OCI-LY1 (cell line): ENCODE data around the gene RASGEF1C.

Source experiments
- H2AFZ ChIP-seq: fragments of 200-600 bp; sonication (generic), shearing (Covaris generic); 2 replicates; pipeline ENCODE4 v1.6.0; 2014; ENCODE audit warnings: antibody characterized with exemption, mild to moderate bottlenecking, low read length
- H3F3A ChIP-seq: fragments of 200-600 bp; sonication (generic), shearing (Covaris generic); 2 replicates; pipeline ENCODE4 v1.6.0; 2014; ENCODE audit warnings: mild to moderate bottlenecking, antibody characterized with exemption, low read length, moderate library complexity; ENCODE audit not compliant: insufficient read depth
- H3K27ac ChIP-seq: fragments of 200-600 bp; sonication (generic); 2 replicates; pipeline ENCODE4 v1.5.1; 2014; ENCODE audit warnings: low read length, mixed run types, mild to moderate bottlenecking, low read depth; ENCODE audit not compliant: poor library complexity, severe bottlenecking
- H3K27me3 ChIP-seq: fragments of 200-600 bp; sonication (generic); 2 replicates; pipeline ENCODE4 v1.6.0; 2014; ENCODE audit warnings: antibody characterized with exemption, mild to moderate bottlenecking, low read length, moderate library complexity; ENCODE audit not compliant: insufficient read depth
- H3K36me3 ChIP-seq: fragments of 200-600 bp; sonication (generic); 2 replicates; pipeline ENCODE4 v1.6.1; 2014; ENCODE audit warnings: mild to moderate bottlenecking, antibody characterized with exemption, low read length, moderate library complexity, mixed read lengths; ENCODE audit not compliant: insufficient read depth
- H3K4me1 ChIP-seq: fragments of 200-600 bp; sonication (generic); 2 replicates; pipeline ENCODE4 v1.5.1; 2014; ENCODE audit warnings: mild to moderate bottlenecking, low read length, moderate library complexity; ENCODE audit not compliant: insufficient read depth, severe bottlenecking
- H3K4me2 ChIP-seq: fragments of 200-600 bp; sonication (generic), shearing (Covaris generic); 2 replicates; pipeline ENCODE4 v1.6.1; 2014; ENCODE audit warnings: low read length
- H3K4me3 ChIP-seq: fragments of 200-600 bp; sonication (generic); 2 replicates; pipeline ENCODE4 v1.5.1; 2014; ENCODE audit warnings: low read length, low read depth, mild to moderate bottlenecking, mixed read lengths; ENCODE audit not compliant: poor library complexity, severe bottlenecking
- H3K79me2 ChIP-seq: fragments of 200-600 bp; shearing (Covaris generic); 2 replicates; pipeline ENCODE4 v1.6.1; 2016; ENCODE audit warnings: mixed run types, low read length, mixed read lengths; ENCODE audit not compliant: insufficient read depth
- H3K9ac ChIP-seq: fragments of 200-600 bp; sonication (generic), shearing (Covaris generic); 2 replicates; pipeline ENCODE4 v1.6.1; 2014; ENCODE audit warnings: mild to moderate bottlenecking, low read length, mixed read lengths
- H3K9me2 ChIP-seq: fragments of 200-600 bp; sonication (generic), shearing (Covaris generic); 2 replicates; pipeline ENCODE4 v1.6.1; 2014; ENCODE audit warnings: low read depth, mild to moderate bottlenecking, low read length, mixed read lengths
- H3K9me3 ChIP-seq: fragments of 200-600 bp; shearing (Covaris generic); 2 replicates; pipeline ENCODE4 v1.6.1; 2014; ENCODE audit warnings: low read length, mixed read lengths
- H4K20me1 ChIP-seq: fragments of 200-600 bp; sonication (generic), shearing (Covaris generic); 2 replicates; pipeline ENCODE4 v1.6.0; 2016; ENCODE audit warnings: mild to moderate bottlenecking, low read length; ENCODE audit not compliant: insufficient read depth
- EZH2 ChIP-seq: fragments of 200-600 bp; sonication (generic), shearing (Covaris generic); IDR thresholded peaks from 2 replicates; pipeline ENCODE4 v1.8.0; 2017; ENCODE audit warnings: borderline replicate concordance, mixed run types, mild to moderate bottlenecking, antibody characterized with exemption, low read length, moderate library complexity, mixed read lengths
- TF ChIP-seq, protein P1 (sequence below): fragments of 200-600 bp; sonication (generic), shearing (Covaris generic); IDR thresholded peaks from 2 replicates; pipeline ENCODE4 v1.5.1; 2017; ENCODE audit warnings: mild to moderate bottlenecking, antibody characterized with exemption, low read length, moderate library complexity, mixed read lengths

RASGEF1C gene

DNA sequence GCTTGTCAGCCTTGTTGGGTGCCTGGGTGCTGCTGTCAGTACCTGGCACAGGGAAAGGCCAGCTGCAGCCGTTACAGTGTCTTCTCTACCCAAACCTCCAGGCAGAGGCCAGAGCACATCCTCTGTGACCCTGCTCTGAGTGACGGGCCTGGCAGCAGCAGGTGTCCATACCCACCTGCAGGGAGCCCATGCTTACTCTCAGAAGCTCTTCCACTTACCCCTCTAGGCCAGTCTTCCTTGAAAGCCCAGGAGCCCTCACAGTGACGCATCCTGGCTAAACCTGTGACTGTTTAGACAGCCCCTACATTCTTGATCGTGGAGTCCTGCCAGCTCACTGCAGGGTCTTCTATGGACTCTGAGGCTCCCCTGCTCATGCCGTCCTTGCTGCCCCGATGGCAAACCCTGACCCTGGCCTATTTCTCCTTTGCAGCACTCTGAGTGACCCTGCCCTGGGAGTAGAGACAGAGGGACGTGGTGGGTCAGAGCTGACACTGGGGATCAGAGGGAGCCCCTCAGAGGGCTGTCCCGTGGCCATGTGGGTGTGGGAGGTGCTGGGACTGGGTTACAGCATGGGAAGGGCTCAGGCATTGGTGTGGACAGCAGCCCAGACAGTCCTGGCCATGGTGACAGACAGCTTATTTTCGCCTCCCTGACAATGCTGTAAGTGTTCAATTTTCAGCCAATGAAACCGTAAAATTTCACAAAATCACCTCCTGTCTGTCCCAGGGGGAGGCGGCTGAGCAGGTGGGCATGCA is 69.9 kb downstream of the RASGEF1C start:
- Histone ChIP-seq H3K4me1 (no peaks in the 10 kb centered on the region), H3K36me3 (no peaks in the 10 kb centered on the region), H3K4me3 (no peak overlapping the region), H4K20me1 (no peaks in the 10 kb centered on the region), H3K4me2 (no peak overlapping the region), H3K27me3 (no peaks in the 10 kb centered on the region), H3K27ac (no peak overlapping the region), H3K9me3 (no peaks in the 10 kb centered on the region), H3F3A (no peaks in the 10 kb centered on the region), H3K79me2 (no peaks in the 10 kb centered on the region), H2AFZ (no peak overlapping the region), H3K9ac (no peak overlapping the region), H3K9me2 (no peaks in the 10 kb centered on the region)
- TF ChIP-seq EZH2, result no peak
- TF ChIP-seq, protein P1, sequence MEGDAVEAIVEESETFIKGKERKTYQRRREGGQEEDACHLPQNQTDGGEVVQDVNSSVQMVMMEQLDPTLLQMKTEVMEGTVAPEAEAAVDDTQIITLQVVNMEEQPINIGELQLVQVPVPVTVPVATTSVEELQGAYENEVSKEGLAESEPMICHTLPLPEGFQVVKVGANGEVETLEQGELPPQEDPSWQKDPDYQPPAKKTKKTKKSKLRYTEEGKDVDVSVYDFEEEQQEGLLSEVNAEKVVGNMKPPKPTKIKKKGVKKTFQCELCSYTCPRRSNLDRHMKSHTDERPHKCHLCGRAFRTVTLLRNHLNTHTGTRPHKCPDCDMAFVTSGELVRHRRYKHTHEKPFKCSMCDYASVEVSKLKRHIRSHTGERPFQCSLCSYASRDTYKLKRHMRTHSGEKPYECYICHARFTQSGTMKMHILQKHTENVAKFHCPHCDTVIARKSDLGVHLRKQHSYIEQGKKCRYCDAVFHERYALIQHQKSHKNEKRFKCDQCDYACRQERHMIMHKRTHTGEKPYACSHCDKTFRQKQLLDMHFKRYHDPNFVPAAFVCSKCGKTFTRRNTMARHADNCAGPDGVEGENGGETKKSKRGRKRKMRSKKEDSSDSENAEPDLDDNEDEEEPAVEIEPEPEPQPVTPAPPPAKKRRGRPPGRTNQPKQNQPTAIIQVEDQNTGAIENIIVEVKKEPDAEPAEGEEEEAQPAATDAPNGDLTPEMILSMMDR, result no peak

DNA sequence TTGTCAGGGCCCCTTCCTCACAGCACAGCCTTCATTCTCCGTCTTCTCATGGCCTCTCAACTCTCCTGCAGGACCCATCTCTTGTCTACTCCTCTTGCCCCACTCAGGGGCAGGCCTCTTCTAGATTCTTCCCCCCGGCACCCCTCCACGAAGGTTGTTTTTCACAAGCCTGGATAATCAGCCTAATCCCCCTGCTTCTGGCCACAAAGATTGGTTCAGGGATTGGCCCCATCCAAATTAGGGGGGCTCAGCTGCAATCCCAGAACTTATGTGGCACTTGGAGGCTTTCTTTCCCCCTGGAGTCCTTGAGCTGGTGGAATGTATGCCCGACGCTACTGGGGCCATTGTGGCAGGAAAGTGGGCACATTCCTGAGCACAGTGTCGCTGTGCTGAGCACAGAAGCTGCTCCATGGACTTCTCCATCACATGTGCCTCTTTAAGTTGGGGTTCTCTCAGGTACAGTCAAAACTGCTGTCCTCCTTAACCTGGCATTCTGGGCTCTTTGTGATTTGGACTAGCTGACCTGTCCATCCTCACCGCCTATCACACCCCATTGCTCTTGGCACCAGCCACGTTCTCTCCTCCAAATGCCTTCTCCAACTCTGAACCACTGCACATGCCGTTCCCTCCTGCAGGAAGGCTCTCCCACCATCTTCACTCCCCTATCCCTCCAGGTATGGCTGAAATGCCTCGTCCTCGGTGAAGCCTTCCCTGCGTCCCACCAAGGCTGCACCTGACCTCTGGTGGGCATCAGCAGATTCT is 70.6 kb downstream of the RASGEF1C start:
- H3K27me3 ChIP-seq, result no peaks in the 10 kb centered on the region
- no peak overlapping the region for H2AFZ ChIP-seq
- H3K9me2 ChIP-seq, result no peaks in the 10 kb centered on the region

DNA sequence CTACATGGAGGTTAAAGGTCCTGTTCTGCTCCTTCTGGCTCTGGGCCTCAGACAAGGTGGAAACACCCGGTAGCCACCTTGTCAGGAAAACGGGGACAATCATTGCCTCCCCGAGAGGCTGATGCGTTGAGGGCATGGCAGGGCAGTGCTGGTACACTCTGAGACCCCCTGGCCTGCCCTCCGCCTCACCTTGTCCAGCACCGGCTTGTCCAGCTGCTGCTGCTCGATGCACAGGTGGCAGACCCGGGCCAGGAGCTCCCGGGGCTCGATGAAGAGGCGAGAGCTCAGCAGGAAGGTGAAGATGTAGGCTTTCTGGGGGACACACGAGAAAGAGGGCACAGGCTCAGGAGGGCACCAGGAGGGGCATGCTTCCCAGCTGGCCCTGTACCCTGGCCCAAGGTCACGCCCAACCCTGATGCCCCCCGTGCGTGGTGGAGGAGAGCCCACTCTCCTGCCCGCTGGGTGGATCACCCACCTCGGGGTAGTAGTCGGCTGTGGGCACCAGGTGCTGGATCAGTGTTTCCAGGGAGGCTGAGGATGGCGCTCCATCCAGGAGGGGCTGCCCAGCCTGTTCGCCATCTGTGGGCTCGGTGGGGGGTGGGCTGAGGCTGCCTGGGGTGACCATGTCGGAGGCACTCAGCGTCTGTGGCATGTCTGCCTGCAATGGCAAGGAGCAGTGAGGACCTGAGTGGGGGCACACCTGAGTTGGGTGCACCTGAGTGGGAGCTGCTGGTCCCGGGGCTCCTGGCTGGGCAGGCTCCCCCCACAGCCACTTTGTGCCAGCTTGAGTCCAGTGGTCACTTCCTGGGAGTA is 71.4 kb downstream of the RASGEF1C start:
- H3K36me3 ChIP-seq, result no peaks in the 10 kb centered on the region
- no peaks in the 10 kb centered on the region for H3K4me1 ChIP-seq
- no peaks in the 10 kb centered on the region for H3K9me3 ChIP-seq
- no peaks in the 10 kb centered on the region for H3K27me3 ChIP-seq
- H2AFZ ChIP-seq, result no peak overlapping the region
- no peak for TF ChIP-seq EZH2
- TF ChIP-seq, protein P1, result no peak
- H3K9ac ChIP-seq, result no peak overlapping the region
- no peak overlapping the region for H3K4me3 ChIP-seq
- H3K9me2 ChIP-seq, result no peaks in the 10 kb centered on the region
- no peak overlapping the region for H3K4me2 ChIP-seq
- no peak overlapping the region for H3K27ac ChIP-seq
- H4K20me1 ChIP-seq, result no peaks in the 10 kb centered on the region
- H3F3A ChIP-seq, result no peaks in the 10 kb centered on the region
- no peaks in the 10 kb centered on the region for H3K79me2 ChIP-seq

More for the DNA sequence above, 70.6 kb downstream of the RASGEF1C start:
- no peaks in the 10 kb centered on the region for H3K79me2 ChIP-seq
- H3K36me3 ChIP-seq, result no peaks in the 10 kb centered on the region
- H4K20me1 ChIP-seq, result no peaks in the 10 kb centered on the region
- no peak overlapping the region for H3K4me2 ChIP-seq
- TF ChIP-seq, protein P1, result no peak
- no peak for TF ChIP-seq EZH2
- H3K9me3 ChIP-seq, result no peaks in the 10 kb centered on the region
- no peak overlapping the region for H3K27ac ChIP-seq
- H3K9ac ChIP-seq, result no peak overlapping the region
- H3K4me1 ChIP-seq, result no peaks in the 10 kb centered on the region
- no peaks in the 10 kb centered on the region for H3F3A ChIP-seq
- H3K4me3 ChIP-seq, result no peak overlapping the region
